Globus pallidus (tissue), 1 donor: Measurements from ENCODE around the gene URB1.
"Not testable (repeated sequence)": the region's sequence is repeated elsewhere in the genome, so short reads cannot be mapped to it uniquely, and the experiment has no call there.

ENCODE experiments used
- DNase-seq: peaks from one replicate; pipeline ENCODE4 v3.0.0-alpha.2; 2015; ENCODE audit warnings: low spot score

URB1 gene

GRCh38 chr21:32411350-32412161 lies 18.7 kb upstream of the URB1 start:
- peak; percentile 79 for DNase-seq

GRCh38 chr21:32410916-32411315 lies 18.1 kb upstream of the URB1 start:
- DNase-seq: peak; percentile 68

GRCh38 chr21:32410291-32410690 lies 17.5 kb upstream of the URB1 start:
- no peak for DNase-seq

GRCh38 chr21:32406405-32406804 lies 13.6 kb upstream of the URB1 start:
- no peak for DNase-seq

GRCh38 chr21:32403201-32403777 lies 10.5 kb upstream of the URB1 start:
- DNase-seq: peak; percentile 75

GRCh38 chr21:32393677-32394001 lies 827 bp upstream of the URB1 start:
- no peak for DNase-seq

- DNase-seq: no peak
Observed at GRCh38 chr21:32392299-32392879, 423 bp downstream of the URB1 start.

- no peak for DNase-seq
Observed at GRCh38 chr21:32391755-32392154, 1.1 kb downstream of the URB1 start.

- DNase-seq: not testable (repeated sequence)
Observed at GRCh38 chr21:32390537-32391224, 2.1 kb downstream of the URB1 start.

- no peak for DNase-seq
Observed at GRCh38 chr21:32389337-32390015, 3.3 kb downstream of the URB1 start.

- DNase-seq: no peak
Observed at GRCh38 chr21:32388306-32388705, 4.5 kb downstream of the URB1 start.

GRCh38 chr21:32387151-32387550 lies 5.7 kb downstream of the URB1 start:
- no peak for DNase-seq

GRCh38 chr21:32386195-32386870 lies 6.5 kb downstream of the URB1 start:
- DNase-seq: no peak

GRCh38 chr21:32383812-32384211 lies 9.0 kb downstream of the URB1 start:
- DNase-seq: no peak

GRCh38 chr21:32382108-32382644 lies 10.6 kb downstream of the URB1 start:
- no peak for DNase-seq

- DNase-seq: no peak
Observed at GRCh38 chr21:32381571-32381970, 11.2 kb downstream of the URB1 start.

- DNase-seq: no peak
Observed at GRCh38 chr21:32380940-32381339, 11.9 kb downstream of the URB1 start.

- no peak for DNase-seq
Observed at GRCh38 chr21:32378956-32379355, 13.9 kb downstream of the URB1 start.

GRCh38 chr21:32377991-32378390 lies 14.8 kb downstream of the URB1 start:
- DNase-seq: peak; percentile 75

GRCh38 chr21:32377506-32377905 lies 15.3 kb downstream of the URB1 start:
- DNase-seq: no peak

GRCh38 chr21:32372755-32373154 lies 20.1 kb downstream of the URB1 start:
- DNase-seq: no peak
